ENCODE measurements around the gene OLFML1. TPM values are rescaled to one million over a fixed set of nuclear protein-coding genes. Genes with fewer than 3 reads are reported as not detected.
A peak's percentile ranks its signal among the peaks of the same experiment; 100 is the strongest.

OLFML1 gene
- total and polyA plus RNA-seq, 7 experiments from 2014 or later, result 0.18 TPM; not detected in 6

GRCh38 chr11:7518811-7519562 is 33.7 kb downstream of the OLFML1 start:
- Mint-ChIP-seq H3K9me3 (peaks cover 0 to 6% (median 0%) of the 10 kb centered on the region in 11 donors), H3K27ac (peak overlapping the region in 7 of 9 donors; percentile 68 to 93 (median 78)), H3K36me3 (peaks cover 0 to 21% (median 9%) of the 10 kb centered on the region in 5 donors), H3K4me1 (peaks cover 4 to 59% (median 52%) of the 10 kb centered on the region in 7 donors), H3K27me3 (peaks cover 0 to 24% (median 0%) of the 10 kb centered on the region in 5 donors), H3K4me3 (peak overlapping the region in 5 of 10 donors; percentile 4 to 30 (median 23))
- DNase-seq, result no peak
- H3K27ac ChIP-seq (ENCODE audit: low read depth, low read length), result no peak overlapping the region
- no peaks in the 10 kb centered on the region for H3K9me3 ChIP-seq (ENCODE audit: control insufficient read depth in 2 of 3, low read length in 3 of 3)
- H3K36me3 ChIP-seq (ENCODE audit: control insufficient read depth in 2 of 3, insufficient read depth in 3 of 3, low read length in 3 of 3), result peaks cover 0 to under 1% (median 0%) of the 10 kb centered on the region in 3 experiments
- ATAC-seq, result no peak
- ChIA-PET POLR2A (interaction anchor here (2.8 kb wide), 1 partner anchor 11 kb away, joined by 17 read pairs; no protein-coding TSS in a partner anchor), CTCF (no interaction called here)
- intact Hi-C loops (cut with micrococcal nuclease), result loop anchor here (10.0 kb wide), 2 partner anchors 904 to 1284 kb away; partner anchors contain the start of genes CNGA4 (in 1 of the 2), FHIP1B (in 1 of the 2), TAF10 (in 1 of the 2) and TPP1 (in 1 of the 2)
- peaks cover 0 to 62% of the 10 kb centered on the region in 2 donors for H3K4me1 ChIP-seq (ENCODE audit: control insufficient read depth in 2 of 2, insufficient read depth in 2 of 2, low read length in 2 of 2)
- no peak overlapping the region for H3K4me3 ChIP-seq (ENCODE audit: low read length)
- no peaks in the 10 kb centered on the region for H3K27me3 ChIP-seq (ENCODE audit: control insufficient read depth in 2 of 2, insufficient read depth in 2 of 2, low read length in 2 of 2)

- H3K36me3 ChIP-seq (ENCODE audit: control insufficient read depth in 2 of 3, insufficient read depth in 3 of 3, low read length in 3 of 3), result no peaks in the 10 kb centered on the region
- no peak for DNase-seq
- H3K27me3 Mint-ChIP-seq, result peaks cover 0 to 18% (median 0%) of the 10 kb centered on the region in 5 donors
- ATAC-seq, result no peak
- H3K4me3 Mint-ChIP-seq, result peak overlapping the region in 6 of 10 donors; percentile 10 to 49 (median 39)
- H3K4me3 ChIP-seq (ENCODE audit: low read length), result peak overlapping the region; percentile 22
- ChIA-PET CTCF (interaction anchor here (0.7 to 1.7 kb wide), 4 partner anchors 8 to 1084 kb away, joined by 3 to 7 read pairs (median 7); no protein-coding TSS in a partner anchor), POLR2A (interaction anchor here (1.2 to 6.8 kb wide), 3 partner anchors 7 to 19 kb away, joined by 4 to 45 read pairs (median 17); partner anchors contain the start of gene PPFIBP2)
- peaks cover 13 to 63% (median 45%) of the 10 kb centered on the region in 7 donors for H3K4me1 Mint-ChIP-seq
- H3K27ac Mint-ChIP-seq, result peak overlapping the region in 2 of 9 donors; percentile 48 to 96
- H3K4me1 ChIP-seq (ENCODE audit: control insufficient read depth in 2 of 2, insufficient read depth in 2 of 2, low read length in 2 of 2), result peaks cover 0 to 63% of the 10 kb centered on the region in 2 donors
- H3K9me3 ChIP-seq (ENCODE audit: control insufficient read depth in 2 of 3, low read length in 3 of 3), result no peaks in the 10 kb centered on the region
- H3K27me3 ChIP-seq (ENCODE audit: control insufficient read depth in 2 of 2, insufficient read depth in 2 of 2, low read length in 2 of 2), result no peaks in the 10 kb centered on the region
- intact Hi-C loops (cut with micrococcal nuclease), result loop anchor here in 1 of 2 donors (2.0 kb wide), 1 partner anchor 19 kb away; no protein-coding TSS in a partner anchor
- H3K9me3 Mint-ChIP-seq, result peaks cover 0 to 6% (median 0%) of the 10 kb centered on the region in 11 donors
- peak overlapping the region; percentile 54 for H3K27ac ChIP-seq (ENCODE audit: low read depth, low read length)
- peaks cover 0 to 21% (median 10%) of the 10 kb centered on the region in 5 donors for H3K36me3 Mint-ChIP-seq
Observed at GRCh38 chr11:7520011-7520942, 35.0 kb downstream of the OLFML1 start.

GRCh38 chr11:7520981-7521487 is 35.7 kb downstream of the OLFML1 start:
- Histone ChIP-seq H3K4me3 (ENCODE audit: low read length) (peak overlapping the region; percentile 22), H3K9me3 (ENCODE audit: control insufficient read depth in 2 of 3, low read length in 3 of 3) (no peaks in the 10 kb centered on the region), H3K27ac (ENCODE audit: low read depth, low read length) (peak overlapping the region; percentile 54), H3K36me3 (ENCODE audit: control insufficient read depth in 2 of 3, insufficient read depth in 3 of 3, low read length in 3 of 3) (no peaks in the 10 kb centered on the region), H3K4me1 (ENCODE audit: control insufficient read depth in 2 of 2, insufficient read depth in 2 of 2, low read length in 2 of 2) (peaks cover 4 to 64% of the 10 kb centered on the region in 2 donors), H3K27me3 (ENCODE audit: control insufficient read depth in 2 of 2, insufficient read depth in 2 of 2, low read length in 2 of 2) (no peaks in the 10 kb centered on the region)
- H3K27ac Mint-ChIP-seq, result no peak overlapping the region
- peaks cover 0 to 6% (median 0%) of the 10 kb centered on the region in 11 donors for H3K9me3 Mint-ChIP-seq
- H3K4me1 Mint-ChIP-seq, result peaks cover 17 to 63% (median 37%) of the 10 kb centered on the region in 7 donors
- ChIA-PET CTCF (interaction anchor here (0.7 to 1.7 kb wide), 5 partner anchors 7 to 1084 kb away, joined by 3 to 7 read pairs (median 7); partner anchors contain the start of gene PPFIBP2), POLR2A (interaction anchor here (0.7 to 6.8 kb wide), 8 partner anchors 8 to 466 kb away, joined by 3 to 45 read pairs (median 4); partner anchors contain the start of genes EIF3F and PPFIBP2)
- intact Hi-C loops (cut with micrococcal nuclease), result loop anchor here in 1 of 2 donors (2.0 kb wide), 1 partner anchor 18 kb away; no protein-coding TSS in a partner anchor
- peaks cover 0 to 19% (median 10%) of the 10 kb centered on the region in 5 donors for H3K36me3 Mint-ChIP-seq
- H3K27me3 Mint-ChIP-seq, result peaks cover 0 to 13% (median 0%) of the 10 kb centered on the region in 5 donors
- ATAC-seq (peak; percentile 75), DNase-seq (peak in 1 of 9 donors; percentile 12)
- no peak overlapping the region for H3K4me3 Mint-ChIP-seq

- H3K9me3 ChIP-seq (ENCODE audit: control insufficient read depth in 2 of 3, low read length in 3 of 3), result no peaks in the 10 kb centered on the region
- DNase-seq (no peak), ATAC-seq (no peak)
- H3K4me3 ChIP-seq (ENCODE audit: low read length), result no peak overlapping the region
- no peaks in the 10 kb centered on the region for H3K27me3 ChIP-seq (ENCODE audit: control insufficient read depth in 2 of 2, insufficient read depth in 2 of 2, low read length in 2 of 2)
- no peak overlapping the region for H3K27ac ChIP-seq (ENCODE audit: low read depth, low read length)
- Mint-ChIP-seq H3K4me3 (no peak overlapping the region), H3K36me3 (peaks cover 0 to 15% (median 11%) of the 10 kb centered on the region in 5 donors), H3K9me3 (peaks cover 0 to 6% (median 0%) of the 10 kb centered on the region in 11 donors), H3K27me3 (peaks cover 0 to 10% (median 0%) of the 10 kb centered on the region in 5 donors), H3K27ac (no peak overlapping the region), H3K4me1 (peaks cover 6 to 60% (median 28%) of the 10 kb centered on the region in 7 donors)
- ChIA-PET POLR2A (interaction anchor here (1.1 to 6.8 kb wide), 4 partner anchors 8 to 465 kb away, joined by 3 to 45 read pairs (median 11); partner anchors contain the start of genes EIF3F and PPFIBP2), CTCF (interaction anchor here (1.2 to 1.6 kb wide), 3 partner anchors 9 to 16 kb away, joined by 5 to 8 read pairs (median 7); partner anchors contain the start of gene PPFIBP2)
- intact Hi-C loops (cut with micrococcal nuclease), result no loop called here
- H3K4me1 ChIP-seq (ENCODE audit: control insufficient read depth in 2 of 2, insufficient read depth in 2 of 2, low read length in 2 of 2), result peaks cover 15 to 64% of the 10 kb centered on the region in 2 donors
- H3K36me3 ChIP-seq (ENCODE audit: control insufficient read depth in 2 of 3, insufficient read depth in 3 of 3, low read length in 3 of 3), result no peaks in the 10 kb centered on the region
Observed at GRCh38 chr11:7522121-7522520, 36.8 kb downstream of the OLFML1 start.

- DNase-seq (no peak), ATAC-seq (no peak)
- peak overlapping the region in 1 of 9 donors; percentile 26 for H3K27ac Mint-ChIP-seq
- intact Hi-C loops (cut with micrococcal nuclease), result no loop called here
- H3K4me1 ChIP-seq (ENCODE audit: control insufficient read depth in 2 of 2, insufficient read depth in 2 of 2, low read length in 2 of 2), result peaks cover 19 to 67% of the 10 kb centered on the region in 2 donors
- H3K4me3 Mint-ChIP-seq, result no peak overlapping the region
- ChIA-PET POLR2A (interaction anchor here (1.4 to 6.8 kb wide), 2 partner anchors 9 to 14 kb away, joined by 5 to 45 read pairs; partner anchors contain the start of gene PPFIBP2), CTCF (interaction anchor here (0.6 to 1.6 kb wide), 2 partner anchors 16 to 135 kb away, joined by 3 to 8 read pairs; no protein-coding TSS in a partner anchor)
- no peak overlapping the region for H3K27ac ChIP-seq (ENCODE audit: low read depth, low read length)
- H3K9me3 ChIP-seq (ENCODE audit: control insufficient read depth in 2 of 3, low read length in 3 of 3), result no peaks in the 10 kb centered on the region
- peaks cover 1 to 60% (median 32%) of the 10 kb centered on the region in 7 donors for H3K4me1 Mint-ChIP-seq
- peaks cover 0 to 10% (median 0%) of the 10 kb centered on the region in 5 donors for H3K27me3 Mint-ChIP-seq
- H3K9me3 Mint-ChIP-seq, result peaks cover 0 to 6% (median 0%) of the 10 kb centered on the region in 11 donors
- H3K36me3 ChIP-seq (ENCODE audit: control insufficient read depth in 2 of 3, insufficient read depth in 3 of 3, low read length in 3 of 3), result no peaks in the 10 kb centered on the region
- no peak overlapping the region for H3K4me3 ChIP-seq (ENCODE audit: low read length)
- no peaks in the 10 kb centered on the region for H3K27me3 ChIP-seq (ENCODE audit: control insufficient read depth in 2 of 2, insufficient read depth in 2 of 2, low read length in 2 of 2)
- H3K36me3 Mint-ChIP-seq, result peaks cover 0 to 13% (median 11%) of the 10 kb centered on the region in 5 donors
Observed at GRCh38 chr11:7522546-7522945, 37.2 kb downstream of the OLFML1 start.
